ENCODE results near the gene ATP1A3. TPM values are rescaled to one million over a fixed set of nuclear protein-coding genes. Genes with fewer than 3 reads are reported as not detected.

Gene ATP1A3
- polyA plus RNA-seq, 5 donors = 0.19 to 0.38 (median 0.24) TPM; not detected in 2

- DNase-seq = no peak
These were observed 76.4 kb downstream of the ATP1A3 start for GRCh38 chr19:41917676-41918075.

Other genes starting within 250 kb of the ATP1A3 start
- gene CEACAM6, start 238.7 kb downstream of the ATP1A3 start, polyA plus RNA-seq (ENCODE audit: insufficient read depth in 1 of 5, insufficient read length in 5 of 5, low replicate concordance in 1 of 5) = 1 to 10 TPM; 2.8 to 3.4 (median 2.9) TPM
- under 1 TPM in 4 of 5 donors, not detected in 1; 0.16 to 0.39 (median 0.23) TPM for gene CEACAM3, start 197.6 kb downstream of the ATP1A3 start, polyA plus RNA-seq (ENCODE audit: insufficient read depth in 1 of 5, insufficient read length in 5 of 5, low replicate concordance in 1 of 5)
- gene LYPD4, start 149.5 kb downstream of the ATP1A3 start, polyA plus RNA-seq (ENCODE audit: insufficient read depth in 1 of 5, insufficient read length in 5 of 5, low replicate concordance in 1 of 5) = not detected
- not detected for gene DMRTC2, start 149.2 kb downstream of the ATP1A3 start, polyA plus RNA-seq (ENCODE audit: insufficient read depth in 1 of 5, insufficient read length in 5 of 5, low replicate concordance in 1 of 5)
- 1,000 to 10,000 TPM; 1,580 to 2,598 (median 1,786) TPM for gene RPS19, start 134.0 kb downstream of the ATP1A3 start, polyA plus RNA-seq (ENCODE audit: insufficient read depth in 1 of 5, insufficient read length in 5 of 5, low replicate concordance in 1 of 5)
- gene CD79A, start 117.0 kb downstream of the ATP1A3 start, polyA plus RNA-seq (ENCODE audit: insufficient read depth in 1 of 5, insufficient read length in 5 of 5, low replicate concordance in 1 of 5) = 1 to 10 TPM in 3 of 5 donors, under 1 TPM in 2; 0.39 to 2.4 (median 1.3) TPM
- 10 to 100 TPM; 51.2 to 86.8 (median 78.4) TPM for gene ARHGEF1, start 111.0 kb downstream of the ATP1A3 start, polyA plus RNA-seq (ENCODE audit: insufficient read depth in 1 of 5, insufficient read length in 5 of 5, low replicate concordance in 1 of 5)
- under 1 TPM in 4 of 5 donors, not detected in 1; 0.13 to 0.24 (median 0.20) TPM for gene ERFL, start 65.8 kb downstream of the ATP1A3 start, polyA plus RNA-seq (ENCODE audit: insufficient read depth in 1 of 5, insufficient read length in 5 of 5, low replicate concordance in 1 of 5)
- gene RABAC1, start 34.9 kb downstream of the ATP1A3 start, polyA plus RNA-seq (ENCODE audit: insufficient read depth in 1 of 5, insufficient read length in 5 of 5, low replicate concordance in 1 of 5) = 100 to 1,000 TPM in 1 of 5 donors, 10 to 100 TPM in 4; 42.9 to 115 (median 68.9) TPM
- 1 to 10 TPM; 3.8 to 8.0 (median 6.0) TPM for gene GRIK5, start 76.0 kb upstream of the ATP1A3 start, polyA plus RNA-seq (ENCODE audit: insufficient read depth in 1 of 5, insufficient read length in 5 of 5, low replicate concordance in 1 of 5)
- gene ZNF574, start 81.9 kb upstream of the ATP1A3 start, polyA plus RNA-seq (ENCODE audit: insufficient read depth in 1 of 5, insufficient read length in 5 of 5, low replicate concordance in 1 of 5) = 10 to 100 TPM in 4 of 5 donors, 1 to 10 TPM in 1; 9.6 to 16.1 (median 12.2) TPM
- 1 to 10 TPM; 1.1 to 1.7 (median 1.5) TPM for gene POU2F2, start 138.2 kb upstream of the ATP1A3 start, polyA plus RNA-seq (ENCODE audit: insufficient read depth in 1 of 5, insufficient read length in 5 of 5, low replicate concordance in 1 of 5)
- 10 to 100 TPM; 16.5 to 25.4 (median 21.5) TPM for gene DEDD2, start 223.4 kb upstream of the ATP1A3 start, polyA plus RNA-seq (ENCODE audit: insufficient read depth in 1 of 5, insufficient read length in 5 of 5, low replicate concordance in 1 of 5)
- 10 to 100 TPM in 1 of 5 donors, 1 to 10 TPM in 4; 6.7 to 10.7 (median 8.5) TPM for gene ZNF526, start 226.1 kb upstream of the ATP1A3 start, polyA plus RNA-seq (ENCODE audit: insufficient read depth in 1 of 5, insufficient read length in 5 of 5, low replicate concordance in 1 of 5)
- gene GSK3A, start 248.4 kb upstream of the ATP1A3 start, polyA plus RNA-seq (ENCODE audit: insufficient read depth in 1 of 5, insufficient read length in 5 of 5, low replicate concordance in 1 of 5) = 10 to 100 TPM; 52.9 to 77.6 (median 60.6) TPM

All from right lung (tissue), 5 donors.